Measurements from ENCODE around the gene TMEM229B.

Gene TMEM229B

DNA sequence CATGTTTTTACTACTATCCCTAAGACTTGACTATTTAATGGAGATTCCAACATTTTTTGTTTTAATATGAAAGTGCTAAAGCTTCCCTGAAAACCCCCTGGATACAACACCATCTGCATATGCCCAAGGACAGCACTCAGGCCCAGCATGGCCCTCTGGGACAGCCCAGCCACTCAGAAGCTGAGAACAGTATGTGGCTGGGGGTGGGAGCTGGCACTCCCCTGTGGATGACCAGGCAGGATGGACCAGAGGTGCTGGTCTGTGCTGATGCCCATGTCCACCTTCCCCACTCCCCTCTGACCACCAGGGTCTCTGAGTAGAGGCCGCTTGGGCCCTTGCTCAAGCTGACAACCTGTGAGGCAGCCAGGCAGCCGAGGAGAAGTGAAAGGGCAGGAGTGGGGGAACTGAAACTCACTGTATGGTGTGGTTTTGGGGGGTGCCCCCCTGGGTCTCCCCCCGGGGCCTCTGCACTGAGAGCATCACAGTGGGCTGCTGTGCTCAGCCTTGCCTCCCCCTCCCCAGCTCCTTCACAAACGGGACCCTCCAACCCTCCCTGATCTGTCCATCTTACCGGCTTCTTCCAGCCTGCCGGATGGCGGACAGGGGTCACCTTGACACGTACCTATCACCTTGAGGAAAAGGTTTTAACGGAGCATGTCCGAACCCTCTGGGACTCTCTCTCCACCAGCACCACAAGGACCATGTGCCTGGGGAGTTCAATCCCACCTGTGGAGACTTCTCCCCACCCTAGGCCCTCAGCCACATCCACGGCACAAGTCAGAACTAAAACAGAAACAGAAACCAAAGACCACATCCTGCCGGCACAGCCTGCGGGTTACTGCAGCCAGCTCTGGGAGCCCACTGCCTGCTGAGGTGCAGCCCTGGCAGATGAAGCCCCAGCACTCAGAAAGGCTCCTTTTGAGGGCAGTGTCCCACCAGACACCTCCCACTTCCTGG is at the start of gene TMEM229B:
Gene TMEM229B (minus strand): TSS at position 785 of the 957 bp plus-strand sequence. CDS start 14,798 bp downstream, outside the sequence.
- no peak for DNase-seq

DNA sequence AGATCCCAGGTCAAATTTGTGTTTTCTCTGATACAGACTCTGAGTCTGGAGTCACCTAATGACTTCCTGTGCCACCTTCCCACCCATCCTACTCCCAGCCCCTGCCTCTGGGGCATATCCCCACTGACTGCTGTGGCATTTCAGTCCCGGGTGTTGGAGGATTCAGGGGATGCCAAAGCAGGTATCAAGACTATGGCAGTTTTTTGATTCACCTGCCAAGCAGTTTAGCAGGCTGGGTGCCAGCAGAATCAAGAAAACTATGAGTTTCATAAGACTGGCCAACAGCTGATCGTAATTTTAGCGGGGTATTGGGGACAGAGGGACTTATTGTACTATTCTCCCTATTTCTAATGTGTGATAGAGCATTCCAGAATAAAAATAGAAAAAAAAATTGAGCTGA is 49.2 kb upstream of the TMEM229B start:
- DNase-seq, result no peak

DNA sequence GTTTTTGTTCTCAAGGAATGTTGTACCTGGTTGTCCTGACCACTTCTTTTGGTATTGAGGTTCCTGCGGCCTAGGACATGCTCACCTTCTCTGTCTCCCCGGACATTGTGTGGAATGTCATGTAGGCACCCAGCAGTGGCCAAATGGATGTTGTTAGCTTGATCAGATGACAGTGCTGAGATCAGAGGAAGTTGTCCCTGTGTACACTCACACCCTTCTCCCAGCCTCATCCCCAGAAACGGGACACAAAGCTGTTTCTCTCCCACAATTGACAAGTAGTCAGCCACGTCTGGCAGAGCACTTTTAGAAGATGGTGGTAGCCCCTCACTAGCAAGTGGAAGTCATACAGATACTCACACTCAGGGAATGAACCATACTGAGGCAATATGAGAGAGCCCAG is 47.6 kb upstream of the TMEM229B start:
- DNase-seq, result no peak

DNA sequence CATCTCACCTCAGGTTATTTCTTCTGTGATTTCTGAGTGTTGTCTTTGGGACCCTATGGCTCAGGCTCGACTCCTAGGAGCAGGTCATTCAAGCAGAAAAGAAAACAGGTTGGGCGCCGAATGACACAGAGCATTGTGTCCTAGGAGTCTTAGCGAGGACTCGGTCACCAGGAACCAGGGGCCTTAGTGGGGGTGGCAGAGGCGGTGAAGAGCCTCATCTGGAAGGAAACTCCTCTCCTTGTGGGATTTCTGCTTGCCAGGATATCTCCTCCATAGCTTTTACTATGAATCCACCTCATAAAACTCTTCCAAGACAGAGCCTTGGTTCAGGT is 45.2 kb upstream of the TMEM229B start:
- no peak for DNase-seq

DNA sequence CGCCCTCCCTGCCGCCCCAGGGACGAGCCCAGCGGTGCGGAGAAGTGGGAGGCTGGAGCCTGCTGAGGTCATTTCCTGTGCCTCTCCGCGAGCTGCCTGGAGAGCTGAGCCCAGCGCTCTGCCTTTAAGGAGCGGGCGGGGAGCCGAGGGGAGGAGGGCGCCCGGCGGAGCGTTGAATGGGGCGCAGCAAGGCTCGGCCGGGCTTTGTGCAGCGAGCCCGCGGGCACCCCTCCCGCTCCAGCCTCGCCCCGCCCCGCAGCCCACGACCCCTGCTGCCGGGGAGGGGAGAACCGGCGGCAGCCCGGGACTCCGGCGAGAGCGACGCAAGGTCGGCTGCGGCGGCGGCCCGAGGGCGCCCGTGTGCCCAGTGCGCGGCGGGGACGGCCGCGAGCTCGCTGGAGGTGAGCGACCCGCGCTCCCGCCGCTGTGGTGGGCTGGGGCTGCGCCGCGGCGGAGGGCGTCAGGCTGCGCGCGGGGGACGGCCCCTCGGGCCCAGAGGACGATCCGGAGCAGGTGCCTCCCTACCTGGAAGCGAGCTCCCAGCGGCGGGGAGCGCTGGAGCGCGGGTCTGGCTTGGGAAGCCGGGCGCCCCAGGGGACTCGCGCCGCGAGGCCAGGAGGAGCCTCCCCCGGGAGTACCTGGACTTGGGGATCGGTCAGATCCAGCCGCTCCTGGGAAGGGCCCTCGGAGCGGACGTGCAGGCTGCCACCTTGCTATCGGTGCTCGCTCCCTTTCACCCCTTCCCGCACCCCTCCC is 44.7 kb upstream of the TMEM229B start, which contains the start of gene PLEKHH1:
Gene PLEKHH1 (plus strand): TSS at position 293 of the 756 bp plus-strand sequence. CDS start 8,578 bp downstream, outside the sequence.
- peak; percentile 4 to 76 for DNase-seq

DNA sequence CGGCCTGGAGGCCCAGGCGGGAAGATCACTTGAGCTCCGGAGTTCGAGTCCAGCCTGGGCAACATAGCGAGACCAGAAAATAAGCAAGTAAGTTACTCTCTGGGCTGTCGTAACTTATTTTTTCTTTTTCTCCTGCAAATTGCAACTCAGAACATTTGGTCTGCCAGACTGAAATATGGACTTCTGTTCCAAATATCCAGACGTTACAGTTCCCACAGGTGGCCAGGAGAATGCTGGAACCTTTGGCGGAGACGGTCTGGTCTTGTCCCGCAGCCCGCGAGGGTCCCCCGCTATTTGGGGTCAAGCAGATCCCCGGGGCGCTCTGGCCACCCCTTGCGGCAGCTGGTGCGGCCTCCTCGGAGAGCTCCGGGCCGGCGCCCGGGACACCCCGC is 44.1 kb upstream of the TMEM229B start:
- DNase-seq, result peak in 1 of 2 experiments; percentile 4

DNA sequence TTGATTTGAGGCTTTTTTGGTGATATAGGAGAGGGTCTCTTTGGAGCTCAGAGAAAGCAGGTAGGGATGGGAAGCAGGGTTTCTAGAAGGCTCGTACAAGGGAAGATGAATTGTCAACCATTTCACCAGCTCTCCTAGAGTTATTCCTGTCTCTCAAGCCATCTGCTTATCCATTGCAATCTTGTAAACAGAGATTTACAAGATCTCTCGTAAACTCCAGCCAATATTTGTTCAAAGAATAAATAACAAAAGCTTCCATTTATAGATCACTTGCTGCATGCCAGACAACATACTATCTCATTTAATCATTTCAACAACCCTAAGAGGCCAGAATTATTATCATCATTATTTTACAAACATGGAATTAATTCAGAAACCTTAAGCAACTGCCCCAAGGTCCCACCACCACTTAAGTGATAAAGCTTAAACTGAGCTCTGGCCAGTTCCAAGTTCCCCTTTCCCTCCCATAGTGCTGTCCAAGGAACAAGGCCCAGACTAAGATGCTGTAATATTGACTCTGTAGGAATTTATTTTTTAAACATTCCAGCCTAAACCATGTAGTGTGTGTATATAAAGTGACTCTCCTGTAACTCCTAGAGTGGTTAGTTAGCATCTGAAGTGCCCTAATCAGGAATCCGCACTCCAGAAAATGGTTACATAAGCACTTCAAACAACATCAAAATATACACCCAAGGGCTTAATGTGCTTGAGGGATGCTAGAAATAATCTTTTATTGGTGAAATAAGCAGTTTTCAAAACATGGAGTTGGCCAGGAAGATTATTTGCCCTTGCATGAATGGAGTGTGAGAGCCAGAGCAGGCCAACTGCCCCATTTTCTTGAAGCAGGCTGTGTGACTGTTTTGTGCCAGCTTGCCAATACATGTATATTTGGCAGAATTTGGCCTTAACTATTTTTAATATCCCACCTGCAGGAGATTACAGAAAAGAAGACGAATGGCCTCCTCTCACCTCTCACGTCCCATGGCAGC is 41.7 kb upstream of the TMEM229B start:
- no peak for DNase-seq

DNA sequence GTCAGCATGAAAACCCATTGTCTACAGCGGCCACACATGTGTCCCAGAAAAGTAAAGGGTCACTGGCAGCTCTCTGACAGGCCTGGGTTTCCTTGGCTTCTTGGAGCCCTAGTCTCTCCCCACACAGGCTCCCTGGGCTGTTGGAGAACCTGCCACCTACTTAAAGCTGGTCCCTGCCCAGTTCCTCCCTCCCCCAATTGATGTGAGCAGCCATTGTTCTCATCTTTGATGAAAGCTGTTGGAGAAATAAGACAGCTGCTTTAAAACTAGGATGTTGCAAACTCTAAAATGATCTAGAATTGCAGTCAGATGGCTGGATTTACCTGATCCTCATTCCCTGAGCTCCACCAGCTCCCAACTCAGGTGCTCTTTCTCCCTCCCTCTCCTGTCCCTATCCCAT is 39.8 kb upstream of the TMEM229B start:
- DNase-seq, result no peak

DNA sequence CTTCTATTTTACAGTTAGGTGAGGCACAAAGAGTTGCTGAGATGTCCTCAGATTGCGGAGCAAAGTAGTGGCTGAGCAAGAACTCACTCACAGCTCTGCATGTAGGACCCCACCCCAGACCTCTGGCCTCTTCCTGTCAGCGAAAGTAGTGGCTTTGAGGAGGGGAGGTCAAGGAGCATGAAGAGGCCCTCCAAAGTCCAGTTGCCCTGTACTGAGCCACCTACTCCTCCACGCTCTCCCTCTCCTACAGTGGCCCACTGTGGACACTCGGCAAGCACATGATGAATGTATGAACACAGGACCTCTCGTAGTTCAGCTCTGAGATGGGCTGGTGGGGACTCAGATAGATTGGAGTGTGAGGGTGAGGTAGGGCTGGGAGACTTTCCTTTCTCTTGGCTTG is 39.2 kb upstream of the TMEM229B start:
- no peak for DNase-seq

DNA sequence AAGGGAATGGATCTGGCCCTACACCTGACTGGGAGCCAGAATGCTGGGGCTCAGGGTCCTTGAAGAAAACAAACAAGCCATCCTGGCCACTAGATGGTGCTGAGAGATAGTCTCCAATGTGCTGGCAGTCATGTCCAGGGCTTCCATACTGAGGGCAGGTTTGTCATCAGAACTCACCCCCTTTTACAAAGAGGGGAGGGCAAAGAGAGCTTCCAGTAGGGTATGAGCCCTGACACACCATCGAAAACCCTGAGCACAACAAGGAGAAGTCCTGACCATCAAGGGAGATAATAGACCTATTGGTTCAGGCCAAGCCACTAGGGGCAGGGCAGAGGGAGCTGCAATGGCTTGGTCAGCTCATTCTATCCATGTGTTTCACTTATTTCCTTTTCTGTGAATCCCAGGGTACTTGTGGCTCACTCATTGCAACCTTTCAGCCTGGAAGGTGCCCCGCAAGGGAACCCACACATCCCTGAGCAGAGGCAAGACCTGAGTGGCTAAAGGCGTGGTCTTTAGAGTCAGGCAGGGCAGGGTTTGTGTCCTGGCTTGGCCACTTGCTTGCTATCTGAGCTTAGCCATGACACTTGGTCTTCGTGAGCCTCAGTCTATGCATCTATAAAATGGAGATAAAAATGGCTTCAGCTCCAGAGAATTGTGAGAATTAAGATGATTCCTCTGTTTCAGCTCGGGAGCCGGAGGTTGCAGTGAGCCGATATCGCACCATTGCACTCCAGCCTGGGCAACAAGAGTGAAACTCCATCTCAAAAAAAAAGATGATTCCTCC is 38.3 kb upstream of the TMEM229B start:
- DNase-seq, result peak; percentile 26 to 49

DNA sequence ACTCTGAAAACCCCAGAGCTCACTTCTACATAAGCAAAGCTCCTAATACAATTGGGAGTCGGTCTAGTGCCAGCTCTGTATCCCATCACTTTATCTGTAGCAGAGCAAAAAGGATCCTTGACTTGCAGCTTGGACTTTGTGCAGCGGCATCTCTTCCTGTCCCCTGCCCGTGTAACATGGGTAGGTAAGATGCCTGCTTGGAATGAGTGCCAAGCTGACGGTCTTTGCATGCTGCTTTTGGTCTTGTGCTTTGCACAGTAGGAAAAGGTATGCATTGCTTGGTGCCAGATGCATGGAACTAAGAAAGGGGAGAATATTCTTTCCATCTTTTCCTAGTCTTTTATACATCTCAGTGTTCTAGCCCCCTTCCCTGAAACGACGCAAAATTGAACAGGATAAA is 37.7 kb upstream of the TMEM229B start:
- no peak for DNase-seq

DNA sequence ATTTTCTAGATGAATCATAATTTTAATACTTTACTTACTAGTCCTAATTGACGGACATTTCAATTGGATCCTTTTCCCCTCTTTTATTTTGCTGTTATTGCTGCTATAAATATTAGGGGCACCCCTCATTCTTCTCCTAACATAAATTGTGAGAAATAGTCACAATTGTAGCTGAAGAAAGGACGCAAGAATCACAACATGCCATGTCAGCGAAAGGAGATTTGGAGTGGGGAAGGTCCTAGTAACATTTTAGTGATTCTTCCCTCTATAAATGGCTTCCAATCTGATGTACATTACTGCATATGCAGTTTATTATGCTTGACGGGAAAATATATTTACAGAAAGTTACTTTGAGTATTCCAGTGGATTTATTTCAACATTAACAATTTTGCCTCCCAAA is 36.9 kb upstream of the TMEM229B start:
- no peak for DNase-seq

DNA sequence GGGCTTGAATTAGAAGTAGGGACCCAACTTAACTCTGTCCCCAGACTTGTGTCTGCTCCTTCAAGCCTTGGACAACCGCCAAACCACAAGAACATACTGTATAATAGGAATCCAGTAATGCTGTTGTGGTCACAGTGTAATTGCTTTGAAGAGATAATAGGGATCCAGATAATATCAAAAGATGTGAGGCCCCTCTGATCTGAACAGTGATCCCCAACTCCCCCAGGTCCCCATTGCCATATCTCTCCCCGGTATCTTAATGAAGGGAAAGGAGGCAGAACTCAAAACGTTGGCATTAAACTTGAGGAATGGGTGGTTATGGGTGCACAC is 36.1 kb upstream of the TMEM229B start:
- no peak for DNase-seq

DNA sequence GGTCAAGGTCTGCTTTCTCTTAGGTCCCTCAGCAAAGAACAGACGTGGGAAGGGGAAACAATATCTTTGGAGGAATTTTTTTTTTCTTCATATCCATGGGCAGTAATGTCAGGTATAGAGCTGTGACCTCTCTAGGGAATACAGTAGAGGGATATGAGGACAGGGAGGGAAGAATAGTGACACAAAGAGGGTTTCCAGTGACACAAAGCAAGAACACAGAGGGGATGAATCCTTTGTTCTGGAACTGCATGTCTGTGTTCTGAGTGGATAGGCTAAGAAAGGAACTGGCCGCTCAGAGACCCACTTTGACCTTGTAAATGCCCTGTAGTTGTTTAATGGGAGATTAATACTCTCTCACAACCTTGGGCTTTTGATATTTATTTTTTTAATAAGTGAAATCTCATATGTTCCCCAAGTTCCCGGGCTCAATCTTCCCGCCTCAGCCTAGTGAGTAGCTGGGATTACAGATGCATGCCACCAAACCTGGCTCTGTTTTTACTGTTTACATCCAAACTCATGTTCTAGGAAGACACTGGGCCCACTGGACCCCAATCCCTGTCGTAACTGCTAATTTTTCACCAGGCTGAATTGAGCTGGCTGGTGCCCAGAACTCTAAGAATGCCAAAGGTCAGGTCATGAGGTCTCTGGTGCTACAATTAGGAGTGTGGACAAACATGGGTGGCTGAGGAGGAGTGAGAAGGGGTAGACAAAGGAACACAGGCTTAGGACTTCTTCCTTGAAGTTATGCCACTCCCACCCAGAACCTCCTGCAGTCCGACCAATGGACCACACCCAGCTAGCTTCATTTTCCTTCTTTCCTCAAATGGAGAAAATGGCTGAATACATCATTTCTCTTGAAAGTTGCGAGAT is 35.5 kb upstream of the TMEM229B start:
- DNase-seq, result no peak

DNA sequence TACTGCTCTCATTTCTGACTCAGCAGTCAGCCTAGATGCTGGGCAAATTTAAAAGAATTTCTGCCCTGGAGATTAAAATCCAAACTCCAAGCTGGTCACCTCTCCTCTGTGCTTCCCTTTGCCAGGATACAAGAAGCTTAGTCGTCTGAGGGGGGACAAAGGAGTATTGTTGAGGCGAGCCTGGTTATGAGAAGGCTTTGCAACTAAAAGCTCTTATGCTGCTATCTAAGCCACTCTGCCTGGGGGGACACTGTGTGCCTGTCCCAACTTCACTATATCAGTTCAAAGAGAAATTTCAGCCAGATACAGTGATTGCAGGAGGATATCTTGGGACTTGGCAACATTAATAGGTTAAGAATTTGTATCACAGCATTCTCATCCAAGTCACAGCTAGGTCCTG is 33.7 kb upstream of the TMEM229B start:
- DNase-seq, result no peak

DNA sequence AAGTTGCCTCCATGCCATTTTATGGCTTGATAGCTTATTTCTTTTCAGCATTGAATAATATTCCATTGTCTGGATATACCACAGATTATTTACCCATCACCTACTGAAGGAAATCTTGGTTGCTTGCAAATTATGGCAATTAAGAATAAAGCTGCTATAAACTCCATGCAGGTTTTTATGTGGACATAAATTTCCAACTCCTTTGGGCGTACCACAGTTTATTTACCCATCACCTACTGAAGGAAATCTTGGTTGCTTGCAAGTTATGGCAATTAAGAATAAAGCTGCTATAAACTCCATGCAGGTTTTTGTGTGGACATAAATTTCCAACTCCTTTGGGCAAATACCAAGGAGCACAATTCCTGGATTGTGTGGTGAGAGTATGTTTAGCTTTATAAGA is 32.0 kb upstream of the TMEM229B start:
- DNase-seq, result no peak

DNA sequence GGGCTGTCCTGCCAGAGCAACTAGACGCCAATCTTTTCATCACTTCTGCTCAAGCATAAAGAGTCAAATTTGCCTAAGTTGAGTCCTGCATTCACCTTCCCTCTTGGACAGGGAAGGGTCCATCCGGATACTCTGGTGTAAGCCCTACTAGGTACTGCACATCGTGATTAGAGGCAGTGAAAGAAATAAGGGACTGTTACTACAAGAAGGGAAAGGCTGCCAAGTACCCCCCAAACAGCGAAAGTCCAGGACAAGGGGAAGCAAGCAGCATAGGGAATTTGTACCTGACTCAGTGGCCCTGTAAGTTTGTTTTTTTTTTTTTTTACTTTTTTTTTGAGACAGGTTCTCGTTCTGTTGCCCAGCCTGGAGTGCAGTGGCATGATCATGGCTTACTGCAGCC is 30.9 kb upstream of the TMEM229B start:
- DNase-seq, result no peak

DNA sequence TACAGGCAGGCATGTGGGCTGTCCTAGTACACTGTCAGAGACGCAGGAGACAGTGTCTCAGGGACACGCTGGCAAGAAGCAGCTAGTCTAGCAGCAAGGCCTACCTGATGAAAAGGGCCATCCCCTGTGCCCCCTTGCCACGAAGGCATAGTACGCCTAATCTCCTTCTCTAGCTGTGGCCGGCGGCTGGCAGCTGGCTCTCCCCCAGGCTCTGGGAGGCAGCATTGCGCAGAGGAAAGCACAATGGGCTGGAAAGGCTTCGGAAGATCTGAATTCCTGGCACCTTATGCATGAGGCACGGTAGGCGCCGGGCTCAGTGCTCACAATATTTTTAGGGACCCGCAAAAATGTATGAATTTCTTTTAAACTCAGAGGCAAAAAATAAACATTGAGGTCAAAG is 28.6 kb upstream of the TMEM229B start:
- DNase-seq, result peak in 1 of 2 experiments; percentile 19

DNA sequence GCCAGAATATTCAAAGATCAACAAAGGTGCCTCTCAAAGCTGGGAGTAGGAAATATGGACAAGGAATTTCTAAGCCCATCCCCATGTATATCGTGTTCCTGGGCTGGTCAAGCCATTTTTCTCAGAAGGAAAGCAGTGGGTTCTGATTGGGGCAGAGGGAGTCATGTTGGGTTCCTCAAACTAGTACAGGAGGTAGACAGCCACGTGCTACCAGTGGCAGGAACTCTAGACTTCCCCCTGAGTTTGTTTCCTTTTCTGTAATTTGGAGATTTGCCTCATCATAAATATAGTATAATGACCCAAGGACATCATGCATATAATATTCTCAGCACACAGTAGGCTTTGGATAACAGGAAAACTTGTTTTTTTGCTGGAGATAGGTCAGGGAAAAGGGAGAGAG is 28.2 kb upstream of the TMEM229B start:
- DNase-seq, result no peak

DNA sequence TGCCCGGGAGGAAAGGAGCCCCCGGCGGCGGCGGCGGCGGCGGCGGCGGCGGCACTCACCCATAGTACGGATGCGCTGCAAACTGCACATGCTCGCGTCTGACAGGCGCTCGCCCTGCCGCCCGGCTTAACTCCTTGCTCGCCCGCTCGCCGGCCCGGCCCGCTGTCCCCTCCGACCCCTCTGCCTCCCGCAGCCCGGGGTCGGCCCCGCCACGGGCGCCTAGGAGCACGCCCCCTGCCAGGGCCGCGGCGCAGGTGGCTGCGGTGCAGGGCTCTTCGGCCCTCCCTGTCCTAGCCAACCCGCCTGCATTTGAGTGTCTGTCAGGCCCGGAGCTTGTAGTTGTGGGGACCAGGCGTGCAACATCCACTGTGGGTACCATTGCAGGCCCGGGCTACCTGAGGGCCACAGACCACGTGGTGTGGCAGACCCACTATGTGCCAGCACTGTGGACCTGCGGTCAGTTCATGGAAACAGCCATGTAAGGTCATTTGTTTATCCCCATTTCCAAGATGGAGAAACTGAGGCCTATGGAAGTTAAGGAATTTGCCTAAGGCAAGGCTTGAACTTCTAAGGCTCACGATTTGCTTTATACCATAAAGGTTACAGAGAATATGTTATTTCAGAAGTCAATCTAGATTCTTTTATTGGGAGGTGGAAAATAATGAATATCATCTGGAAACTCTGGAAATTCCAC is 27.0 kb upstream of the TMEM229B start:
- DNase-seq, result no peak

Measured in NCI-H446 (cell line).